Activated B cell treated with CpG ODN at 0.5 μM for 24 hours (primary cell): ENCODE data around the gene STIMATE. TPM values are rescaled to one million over a fixed set of nuclear protein-coding genes. Genes with fewer than 3 reads are reported as not detected.

Experiments
- ATAC-seq: fragments of 200-7000 bp; cut with Tn5 transposase; one replicate; pipeline ENCODE4 v1.10.0; 2021; ENCODE audit warnings: low read depth, mild to moderate bottlenecking, moderate library complexity
- CTCF ChIA-PET: fragments of 350-600 bp; sonication (Branson Sonifier 250); formaldehyde crosslinking; loops from one replicate; lab custom pipeline; 2021; ENCODE audit warnings: antibody characterized with exemption; lab: Charles Lee
- POLR2A ChIA-PET: fragments of 350-600 bp; sonication (Branson Sonifier 250); formaldehyde crosslinking; loops from one replicate; lab custom pipeline; 2021; ENCODE audit warnings: antibody characterized with exemption; lab: Charles Lee
- DNase-seq: peaks from one replicate; pipeline ENCODE4 v3.0.0; 2022
- H3K27ac Mint-ChIP-seq: one replicate; pipeline ENCODE4 v1.8.0; 2020; ENCODE audit warnings: mixed read lengths
- H3K27me3 Mint-ChIP-seq: one replicate; pipeline ENCODE4 v1.8.0; 2021; ENCODE audit warnings: mixed read lengths
- H3K36me3 Mint-ChIP-seq: one replicate; pipeline ENCODE4 v1.8.0; 2021; ENCODE audit warnings: low read depth, mixed read lengths
- H3K4me1 Mint-ChIP-seq: one replicate; pipeline ENCODE4 v1.8.0; 2021; ENCODE audit warnings: mixed read lengths
- H3K4me3 Mint-ChIP-seq: one replicate; pipeline ENCODE4 v1.8.0; 2020; ENCODE audit warnings: mild to moderate bottlenecking, mixed read lengths
- H3K9me3 Mint-ChIP-seq: one replicate; pipeline ENCODE4 v1.8.0; 2020; ENCODE audit warnings: mixed read lengths
- intact Hi-C: fragments of 100-400 bp; cut with micrococcal nuclease; formaldehyde crosslinking; loops from one replicate; pipeline ENCODE4 v1.15.1; 2024
- total RNA-seq: library from RNA; stranded (reverse); gene quantifications from 2 replicates; pipeline ENCODE4 v1.2.3, GENCODE V29; 2022
- TF ChIP-seq, protein P1 (sequence below): fragments of 200-600 bp; IDR thresholded peaks from one replicate; pipeline ENCODE4 v1.8.0; 2022; ENCODE audit warnings: antibody characterized with exemption, mild to moderate bottlenecking

The STIMATE gene
- total RNA-seq, 1 donor from 2014 or later: 25.8 TPM

GRCh38 chr3:52873433-52874159 is 23.8 kb downstream of the STIMATE start:
- intact Hi-C loops: no loop called here
- ATAC-seq (no peak), DNase-seq (no peak)
- POLR2A ChIA-PET: no interaction called here
- Mint-ChIP-seq H3K4me3 (no peak overlapping the region), H3K36me3 (peaks cover 2% of the 10 kb centered on the region), H3K9me3 (no peaks in the 10 kb centered on the region), H3K27me3 (no peaks in the 10 kb centered on the region), H3K4me1 (peaks cover 8% of the 10 kb centered on the region), H3K27ac (no peak overlapping the region)
- TF ChIP-seq, protein P1, sequence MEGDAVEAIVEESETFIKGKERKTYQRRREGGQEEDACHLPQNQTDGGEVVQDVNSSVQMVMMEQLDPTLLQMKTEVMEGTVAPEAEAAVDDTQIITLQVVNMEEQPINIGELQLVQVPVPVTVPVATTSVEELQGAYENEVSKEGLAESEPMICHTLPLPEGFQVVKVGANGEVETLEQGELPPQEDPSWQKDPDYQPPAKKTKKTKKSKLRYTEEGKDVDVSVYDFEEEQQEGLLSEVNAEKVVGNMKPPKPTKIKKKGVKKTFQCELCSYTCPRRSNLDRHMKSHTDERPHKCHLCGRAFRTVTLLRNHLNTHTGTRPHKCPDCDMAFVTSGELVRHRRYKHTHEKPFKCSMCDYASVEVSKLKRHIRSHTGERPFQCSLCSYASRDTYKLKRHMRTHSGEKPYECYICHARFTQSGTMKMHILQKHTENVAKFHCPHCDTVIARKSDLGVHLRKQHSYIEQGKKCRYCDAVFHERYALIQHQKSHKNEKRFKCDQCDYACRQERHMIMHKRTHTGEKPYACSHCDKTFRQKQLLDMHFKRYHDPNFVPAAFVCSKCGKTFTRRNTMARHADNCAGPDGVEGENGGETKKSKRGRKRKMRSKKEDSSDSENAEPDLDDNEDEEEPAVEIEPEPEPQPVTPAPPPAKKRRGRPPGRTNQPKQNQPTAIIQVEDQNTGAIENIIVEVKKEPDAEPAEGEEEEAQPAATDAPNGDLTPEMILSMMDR: no peak
- CTCF ChIA-PET: no interaction called here

- H3K4me1 Mint-ChIP-seq: peaks cover 8% of the 10 kb centered on the region
- TF ChIP-seq, protein P1: no peak
- H3K27ac Mint-ChIP-seq: no peak overlapping the region
- ChIA-PET POLR2A (no interaction called here), CTCF (interaction anchor here (0.7 kb wide), 1 partner anchor 8 kb away, joined by 3 read pairs; no protein-coding TSS in a partner anchor)
- intact Hi-C loops: no loop called here
- peaks cover 6% of the 10 kb centered on the region for H3K36me3 Mint-ChIP-seq
- no peak for DNase-seq
- no peak overlapping the region for H3K4me3 Mint-ChIP-seq
- H3K9me3 Mint-ChIP-seq: no peaks in the 10 kb centered on the region
- no peaks in the 10 kb centered on the region for H3K27me3 Mint-ChIP-seq
- ATAC-seq: no peak
Measured at GRCh38 chr3:52872245-52872644, 25.1 kb downstream of the STIMATE start.

DNA sequence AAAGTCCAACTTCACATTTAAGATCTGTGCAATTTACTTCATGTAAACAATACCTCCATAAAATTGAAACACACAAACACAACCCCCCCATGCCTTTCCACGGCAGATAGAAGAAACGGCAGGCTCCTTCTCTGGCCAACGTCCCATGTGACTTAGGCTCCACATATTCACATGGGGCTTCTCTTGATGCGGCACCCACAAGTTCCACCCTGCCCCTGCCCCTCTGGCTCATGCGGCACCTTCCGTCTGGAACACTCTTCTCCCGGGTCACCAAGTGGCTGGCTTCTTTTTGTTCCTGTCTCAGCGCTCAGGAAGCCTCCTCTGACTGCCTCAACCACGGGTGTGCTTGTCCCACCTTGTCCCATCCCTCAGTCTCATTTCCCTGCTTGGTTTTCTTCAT is 25.6 kb downstream of the STIMATE start:
- TF ChIP-seq, protein P1: no peak
- Mint-ChIP-seq H3K9me3 (no peaks in the 10 kb centered on the region), H3K36me3 (peaks cover 6% of the 10 kb centered on the region), H3K27ac (no peak overlapping the region), H3K4me1 (peaks cover 8% of the 10 kb centered on the region), H3K27me3 (no peaks in the 10 kb centered on the region), H3K4me3 (no peak overlapping the region)
- ATAC-seq (no peak), DNase-seq (no peak)
- intact Hi-C loops: no loop called here
- POLR2A ChIA-PET: no interaction called here
- CTCF ChIA-PET: interaction anchor here (0.7 kb wide), 1 partner anchor 9 kb away, joined by 3 read pairs; no protein-coding TSS in a partner anchor

- peaks cover 8% of the 10 kb centered on the region for H3K4me1 Mint-ChIP-seq
- POLR2A ChIA-PET: no interaction called here
- H3K4me3 Mint-ChIP-seq: no peak overlapping the region
- peaks cover 4% of the 10 kb centered on the region for H3K9me3 Mint-ChIP-seq
- ATAC-seq (no peak), DNase-seq (no peak)
- peaks cover 10% of the 10 kb centered on the region for H3K36me3 Mint-ChIP-seq
- CTCF ChIA-PET: no interaction called here
- intact Hi-C loops: no loop called here
- TF ChIP-seq, protein P1: no peak
- H3K27ac Mint-ChIP-seq: no peak overlapping the region
- H3K27me3 Mint-ChIP-seq: no peaks in the 10 kb centered on the region
Measured at GRCh38 chr3:52870471-52870870, 26.9 kb downstream of the STIMATE start.

DNA sequence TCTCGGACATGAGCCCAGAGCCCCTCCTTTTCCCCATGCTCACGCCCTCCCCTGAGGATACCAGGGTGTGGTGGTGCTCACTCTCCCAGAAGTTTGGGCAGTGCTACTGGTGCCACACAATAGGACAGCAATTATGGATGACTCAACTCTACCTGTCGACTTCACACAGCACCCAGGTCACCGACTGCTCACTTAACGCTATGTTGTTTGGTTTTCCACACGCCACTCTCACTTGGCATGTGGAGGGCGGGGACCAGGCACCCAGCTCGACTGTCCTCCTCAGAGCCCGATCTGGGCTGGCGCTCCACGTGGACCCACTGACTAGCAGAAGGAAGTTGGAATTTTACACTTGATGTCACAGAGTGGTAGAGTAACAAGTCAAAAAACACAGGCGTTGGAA is 30.9 kb downstream of the STIMATE start:
- TF ChIP-seq, protein P1: no peak
- H3K27me3 Mint-ChIP-seq: no peaks in the 10 kb centered on the region
- ATAC-seq (no peak), DNase-seq (no peak)
- peaks cover 26% of the 10 kb centered on the region for H3K36me3 Mint-ChIP-seq
- ChIA-PET POLR2A (no interaction called here), CTCF (no interaction called here)
- no peak overlapping the region for H3K27ac Mint-ChIP-seq
- H3K4me1 Mint-ChIP-seq: no peaks in the 10 kb centered on the region
- intact Hi-C loops: no loop called here
- peaks cover 16% of the 10 kb centered on the region for H3K9me3 Mint-ChIP-seq
- H3K4me3 Mint-ChIP-seq: no peak overlapping the region
